Sigmoid colon (tissue), 3 donors: ENCODE measurements around the gene YPEL5.

Source experiments
- POLR2A ChIP-seq, 2 donors: fragments of 450-650 bp; IDR thresholded peaks; one replicate each; pipeline ENCODE4 v1.6.1; 2016; ENCODE audit warnings: antibody characterized with exemption in 2 of 2, mild to moderate bottlenecking in 2 of 2, moderate library complexity in 2 of 2
- TF ChIP-seq, protein P1 (sequence below), 4 experiments: fragments of 450-650 bp in 3 of 4; fragments of 200-600 bp in 1 of 4; IDR thresholded peaks; one replicate each; pipeline ENCODE4 v1.5.1; 2016 to 2019; ENCODE audit warnings: antibody characterized with exemption in 4 of 4, mild to moderate bottlenecking in 3 of 4, moderate library complexity in 2 of 4

DNA sequence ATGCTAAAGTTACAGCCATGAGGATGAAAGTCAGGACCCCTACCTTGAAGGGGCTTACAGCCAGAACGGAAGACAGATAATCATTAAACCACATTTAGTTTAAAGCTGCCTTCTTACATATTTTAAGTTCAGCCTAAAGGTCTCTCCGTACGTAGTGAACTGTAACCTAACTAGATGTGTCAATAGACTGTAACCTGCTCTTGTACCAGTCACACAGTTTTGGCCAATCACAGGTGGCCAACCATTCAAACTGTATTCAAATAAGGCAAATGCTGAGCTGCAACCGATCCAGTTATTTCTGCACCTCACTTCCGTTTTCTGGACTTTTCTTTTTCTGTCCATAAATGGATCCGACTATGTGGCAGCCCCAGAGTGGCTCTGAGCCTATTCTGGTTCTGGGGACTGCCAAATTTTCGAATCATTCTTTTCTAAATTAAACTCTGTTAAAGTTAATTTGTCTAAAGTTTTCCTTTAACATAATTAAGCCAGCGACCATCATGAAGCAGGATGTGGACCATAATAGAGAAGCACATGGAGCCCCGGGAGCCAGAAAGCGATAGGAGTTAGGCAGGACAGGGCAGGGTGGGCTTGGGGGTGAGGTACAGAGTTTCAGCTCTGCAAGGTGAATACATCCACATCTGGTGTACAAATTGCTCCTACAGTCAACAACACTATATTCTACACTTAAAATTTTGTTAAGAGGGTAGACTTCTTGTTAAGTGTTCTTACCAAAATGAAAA lies 48.4 kb upstream of the YPEL5 start:
- TF ChIP-seq, protein P1, sequence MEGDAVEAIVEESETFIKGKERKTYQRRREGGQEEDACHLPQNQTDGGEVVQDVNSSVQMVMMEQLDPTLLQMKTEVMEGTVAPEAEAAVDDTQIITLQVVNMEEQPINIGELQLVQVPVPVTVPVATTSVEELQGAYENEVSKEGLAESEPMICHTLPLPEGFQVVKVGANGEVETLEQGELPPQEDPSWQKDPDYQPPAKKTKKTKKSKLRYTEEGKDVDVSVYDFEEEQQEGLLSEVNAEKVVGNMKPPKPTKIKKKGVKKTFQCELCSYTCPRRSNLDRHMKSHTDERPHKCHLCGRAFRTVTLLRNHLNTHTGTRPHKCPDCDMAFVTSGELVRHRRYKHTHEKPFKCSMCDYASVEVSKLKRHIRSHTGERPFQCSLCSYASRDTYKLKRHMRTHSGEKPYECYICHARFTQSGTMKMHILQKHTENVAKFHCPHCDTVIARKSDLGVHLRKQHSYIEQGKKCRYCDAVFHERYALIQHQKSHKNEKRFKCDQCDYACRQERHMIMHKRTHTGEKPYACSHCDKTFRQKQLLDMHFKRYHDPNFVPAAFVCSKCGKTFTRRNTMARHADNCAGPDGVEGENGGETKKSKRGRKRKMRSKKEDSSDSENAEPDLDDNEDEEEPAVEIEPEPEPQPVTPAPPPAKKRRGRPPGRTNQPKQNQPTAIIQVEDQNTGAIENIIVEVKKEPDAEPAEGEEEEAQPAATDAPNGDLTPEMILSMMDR (IDR thresholded peaks at IDR 0.05): no peak
- TF ChIP-seq POLR2A (IDR thresholded peaks at IDR 0.05): no peak
